GM19372 (cell line): ENCODE data around the gene BRME1.
"Not testable (repeated sequence)": the region's sequence is repeated elsewhere in the genome, so short reads cannot be mapped to it uniquely, and the experiment has no call there.

Experiments
- ATAC-seq: cut with Tn5 transposase; IDR thresholded peaks from one replicate; pipeline ENCODE4 v1.9.1; 2021; ENCODE audit warnings: mild to moderate bottlenecking, low read depth, moderate library complexity; ENCODE audit not compliant: unreplicated experiment

BRME1 gene

GRCh38 chr19:13870873-13871272 lies 35.0 kb downstream of the BRME1 start:
- no peak for ATAC-seq

- ATAC-seq = no peak
Observed at GRCh38 chr19:13869281-13869680, 36.6 kb downstream of the BRME1 start.

GRCh38 chr19:13868663-13869062 lies 37.3 kb downstream of the BRME1 start:
- ATAC-seq = no peak

GRCh38 chr19:13866463-13867046 lies 39.4 kb downstream of the BRME1 start:
- ATAC-seq = no peak

- no peak for ATAC-seq
Observed at GRCh38 chr19:13865571-13866462, 40.1 kb downstream of the BRME1 start.

- ATAC-seq = no peak
Observed at GRCh38 chr19:13864667-13865570, 41.0 kb downstream of the BRME1 start.

GRCh38 chr19:13864046-13864666 lies 41.8 kb downstream of the BRME1 start:
- no peak for ATAC-seq

GRCh38 chr19:13861714-13862531 lies 44.0 kb downstream of the BRME1 start:
- no peak for ATAC-seq

- no peak for ATAC-seq
Observed at GRCh38 chr19:13861392-13861713, 44.6 kb downstream of the BRME1 start.

- ATAC-seq = no peak
Observed at GRCh38 chr19:13860679-13861391, 45.1 kb downstream of the BRME1 start.

GRCh38 chr19:13859361-13859880 lies 46.5 kb downstream of the BRME1 start:
- no peak for ATAC-seq

- ATAC-seq = no peak
Observed at GRCh38 chr19:13856497-13856896, 49.4 kb downstream of the BRME1 start.

GRCh38 chr19:13852171-13852707 lies 53.7 kb downstream of the BRME1 start:
- ATAC-seq = not testable (repeated sequence)

- not testable (repeated sequence) for ATAC-seq
Observed at GRCh38 chr19:13851734-13852114, 54.2 kb downstream of the BRME1 start.

- no peak for ATAC-seq
Observed at GRCh38 chr19:13850910-13851733, 54.8 kb downstream of the BRME1 start.

- ATAC-seq = no peak
Observed at GRCh38 chr19:13849991-13850909, 55.7 kb downstream of the BRME1 start.
